Measurements from ENCODE around the gene TBXA2R. TPM values are rescaled to one million over a fixed set of nuclear protein-coding genes. Genes with fewer than 3 reads are reported as not detected.

Gene TBXA2R
- total and polyA plus RNA-seq, 2 donors: 0.28 to 1.2 TPM

GRCh38 chr19:3547767-3548282 lies 58.9 kb downstream of the TBXA2R start:
- WGBS: 93% methylated on average over 36 of the region's 36 CpGs
- Histone ChIP-seq H3K27ac (ENCODE audit: low read depth in 1 of 2, low read length in 1 of 2) (no peak overlapping the region), H3K4me1 (ENCODE audit: control insufficient read depth in 2 of 2, insufficient read depth in 2 of 2, low read length in 2 of 2) (peaks cover 1 to 9% of the 10 kb centered on the region in 2 donors), H3K27me3 (ENCODE audit: control insufficient read depth in 2 of 2, insufficient read depth in 1 of 2, low read length in 1 of 2) (no peaks in the 10 kb centered on the region), H3K36me3 (ENCODE audit: control insufficient read depth in 2 of 2, insufficient read depth in 2 of 2, low read length in 1 of 2) (peaks cover 69 to 70% of the 10 kb centered on the region in 2 donors), H3K4me3 (ENCODE audit: low read length in 2 of 2) (no peak overlapping the region), H3K9me3 (ENCODE audit: control insufficient read depth in 2 of 2, insufficient read depth in 1 of 2, low read length in 1 of 2) (no peaks in the 10 kb centered on the region)
- DNase-seq (ENCODE audit: low read depth in 6 of 9, low spot score in 9 of 9): no peak

- DNase-seq (ENCODE audit: low read depth in 6 of 9, low spot score in 9 of 9): no peak
- Histone ChIP-seq H3K4me3 (ENCODE audit: low read length in 2 of 2) (no peak overlapping the region), H3K36me3 (ENCODE audit: control insufficient read depth in 2 of 2, insufficient read depth in 2 of 2, low read length in 1 of 2) (peaks cover 72% of the 10 kb centered on the region in 2 donors), H3K27me3 (ENCODE audit: control insufficient read depth in 2 of 2, insufficient read depth in 1 of 2, low read length in 1 of 2) (no peaks in the 10 kb centered on the region), H3K27ac (ENCODE audit: low read depth in 1 of 2, low read length in 1 of 2) (no peak overlapping the region), H3K4me1 (ENCODE audit: control insufficient read depth in 2 of 2, insufficient read depth in 2 of 2, low read length in 2 of 2) (peaks cover 0 to 4% of the 10 kb centered on the region in 2 donors), H3K9me3 (ENCODE audit: control insufficient read depth in 2 of 2, insufficient read depth in 1 of 2, low read length in 1 of 2) (no peaks in the 10 kb centered on the region)
- WGBS: 95% methylated on average over 15 of the region's 15 CpGs
Observed at GRCh38 chr19:3547301-3547731, 59.4 kb downstream of the TBXA2R start.

GRCh38 chr19:3546119-3546518 lies 60.6 kb downstream of the TBXA2R start:
- WGBS: 93% methylated on average over 23 of the region's 23 CpGs

GRCh38 chr19:3545669-3546034 lies 61.0 kb downstream of the TBXA2R start:
- no peak overlapping the region for H3K27ac ChIP-seq (ENCODE audit: low read depth in 1 of 2, low read length in 1 of 2)
- peaks cover 63 to 67% of the 10 kb centered on the region in 2 donors for H3K36me3 ChIP-seq (ENCODE audit: control insufficient read depth in 2 of 2, insufficient read depth in 2 of 2, low read length in 1 of 2)
- H3K27me3 ChIP-seq (ENCODE audit: control insufficient read depth in 2 of 2, insufficient read depth in 1 of 2, low read length in 1 of 2): no peaks in the 10 kb centered on the region
- no peaks in the 10 kb centered on the region for H3K9me3 ChIP-seq (ENCODE audit: control insufficient read depth in 2 of 2, insufficient read depth in 1 of 2, low read length in 1 of 2)
- WGBS: 90% methylated on average over 10 of the region's 10 CpGs
- H3K4me3 ChIP-seq (ENCODE audit: low read length in 2 of 2): no peak overlapping the region
- H3K4me1 ChIP-seq (ENCODE audit: control insufficient read depth in 2 of 2, insufficient read depth in 2 of 2, low read length in 2 of 2): peaks cover 0 to 2% of the 10 kb centered on the region in 2 donors
- DNase-seq (ENCODE audit: low read depth in 6 of 9, low spot score in 9 of 9): no peak

More at GRCh38 chr19:3546119-3546518, 60.6 kb downstream of the TBXA2R start:
- no peak for DNase-seq (ENCODE audit: low read depth in 6 of 9, low spot score in 9 of 9)
- peaks cover 0 to 2% of the 10 kb centered on the region in 2 donors for H3K4me1 ChIP-seq (ENCODE audit: control insufficient read depth in 2 of 2, insufficient read depth in 2 of 2, low read length in 2 of 2)
- H3K27me3 ChIP-seq (ENCODE audit: control insufficient read depth in 2 of 2, insufficient read depth in 1 of 2, low read length in 1 of 2): no peaks in the 10 kb centered on the region
- no peaks in the 10 kb centered on the region for H3K9me3 ChIP-seq (ENCODE audit: control insufficient read depth in 2 of 2, insufficient read depth in 1 of 2, low read length in 1 of 2)
- H3K4me3 ChIP-seq (ENCODE audit: low read length in 2 of 2): no peak overlapping the region
- H3K27ac ChIP-seq (ENCODE audit: low read depth in 1 of 2, low read length in 1 of 2): no peak overlapping the region
- peaks cover 68 to 72% of the 10 kb centered on the region in 2 donors for H3K36me3 ChIP-seq (ENCODE audit: control insufficient read depth in 2 of 2, insufficient read depth in 2 of 2, low read length in 1 of 2)

GRCh38 chr19:3544742-3545668 lies 61.7 kb downstream of the TBXA2R start:
- Histone ChIP-seq H3K27ac (ENCODE audit: low read depth in 1 of 2, low read length in 1 of 2) (no peak overlapping the region), H3K4me1 (ENCODE audit: control insufficient read depth in 2 of 2, insufficient read depth in 2 of 2, low read length in 2 of 2) (peaks cover 0 to 2% of the 10 kb centered on the region in 2 donors), H3K36me3 (ENCODE audit: control insufficient read depth in 2 of 2, insufficient read depth in 2 of 2, low read length in 1 of 2) (peaks cover 61 to 65% of the 10 kb centered on the region in 2 donors), H3K27me3 (ENCODE audit: control insufficient read depth in 2 of 2, insufficient read depth in 1 of 2, low read length in 1 of 2) (no peaks in the 10 kb centered on the region), H3K9me3 (ENCODE audit: control insufficient read depth in 2 of 2, insufficient read depth in 1 of 2, low read length in 1 of 2) (peaks cover 0 to 1% of the 10 kb centered on the region in 2 donors), H3K4me3 (ENCODE audit: low read length in 2 of 2) (no peak overlapping the region)
- 83% methylated on average over 30 of the region's 30 CpGs for WGBS
- peak in 5 of 9 donors; percentile 33 to 70 (median 48) for DNase-seq (ENCODE audit: low read depth in 6 of 9, low spot score in 9 of 9)

Other genes with a start within 250 kb of the TBXA2R start
- gene NFIC, start 240.3 kb downstream of the TBXA2R start, total RNA-seq: 2.1 TPM
- 17.0 TPM for gene NFIC, start 240.3 kb downstream of the TBXA2R start, polyA plus RNA-seq
- gene SMIM24, start 126.3 kb downstream of the TBXA2R start, total RNA-seq: 38.6 TPM
- 74.7 TPM for gene SMIM24, start 126.3 kb downstream of the TBXA2R start, polyA plus RNA-seq
- not detected for gene SMIM44, start 123.4 kb downstream of the TBXA2R start, total RNA-seq
- gene SMIM44, start 123.4 kb downstream of the TBXA2R start, polyA plus RNA-seq: not detected
- 8.5 TPM for gene DOHH, start 106.2 kb downstream of the TBXA2R start, total RNA-seq
- 8.8 TPM for gene DOHH, start 106.2 kb downstream of the TBXA2R start, polyA plus RNA-seq
- 18.6 TPM for gene FZR1, start 100.6 kb downstream of the TBXA2R start, total RNA-seq
- gene FZR1, start 100.6 kb downstream of the TBXA2R start, polyA plus RNA-seq: 26.2 TPM
- gene TEKTIP1, start 67.7 kb downstream of the TBXA2R start, total RNA-seq: 0.61 TPM
- 4.9 TPM for gene TEKTIP1, start 67.7 kb downstream of the TBXA2R start, polyA plus RNA-seq
- gene MFSD12, start 49.3 kb downstream of the TBXA2R start, total RNA-seq: 47.5 TPM
- 76.0 TPM for gene MFSD12, start 49.3 kb downstream of the TBXA2R start, polyA plus RNA-seq
- gene HMG20B, start 33.9 kb downstream of the TBXA2R start, total RNA-seq: 116 TPM
- gene HMG20B, start 33.9 kb downstream of the TBXA2R start, polyA plus RNA-seq: 111 TPM
- gene GIPC3, start 21.4 kb downstream of the TBXA2R start, total RNA-seq: 0.52 TPM
- gene GIPC3, start 21.4 kb downstream of the TBXA2R start, polyA plus RNA-seq: 0.91 TPM
- gene CACTIN, start 19.9 kb upstream of the TBXA2R start, total RNA-seq: 24.4 TPM
- gene CACTIN, start 19.9 kb upstream of the TBXA2R start, polyA plus RNA-seq: 20.4 TPM
- 3.4 TPM for gene PIP5K1C, start 93.6 kb upstream of the TBXA2R start, total RNA-seq
- 14.0 TPM for gene PIP5K1C, start 93.6 kb upstream of the TBXA2R start, polyA plus RNA-seq
- gene TJP3, start 101.5 kb upstream of the TBXA2R start, total RNA-seq: 1.4 TPM
- 3.3 TPM for gene TJP3, start 101.5 kb upstream of the TBXA2R start, polyA plus RNA-seq
- gene APBA3, start 154.8 kb upstream of the TBXA2R start, total RNA-seq: 23.7 TPM
- gene APBA3, start 154.8 kb upstream of the TBXA2R start, polyA plus RNA-seq: 26.1 TPM
- gene MRPL54, start 155.8 kb upstream of the TBXA2R start, total RNA-seq: 138 TPM
- 95.9 TPM for gene MRPL54, start 155.8 kb upstream of the TBXA2R start, polyA plus RNA-seq
- gene RAX2, start 165.4 kb upstream of the TBXA2R start, total RNA-seq: 0.09 TPM
- gene RAX2, start 165.4 kb upstream of the TBXA2R start, polyA plus RNA-seq: 0.07 TPM
- 12.0 TPM for gene MATK, start 179.5 kb upstream of the TBXA2R start, total RNA-seq
- 16.2 TPM for gene MATK, start 179.5 kb upstream of the TBXA2R start, polyA plus RNA-seq

Measured in thymus (tissue), 11 donors.